ENCODE measurements around the gene HHATL.

The HHATL gene

DNA sequence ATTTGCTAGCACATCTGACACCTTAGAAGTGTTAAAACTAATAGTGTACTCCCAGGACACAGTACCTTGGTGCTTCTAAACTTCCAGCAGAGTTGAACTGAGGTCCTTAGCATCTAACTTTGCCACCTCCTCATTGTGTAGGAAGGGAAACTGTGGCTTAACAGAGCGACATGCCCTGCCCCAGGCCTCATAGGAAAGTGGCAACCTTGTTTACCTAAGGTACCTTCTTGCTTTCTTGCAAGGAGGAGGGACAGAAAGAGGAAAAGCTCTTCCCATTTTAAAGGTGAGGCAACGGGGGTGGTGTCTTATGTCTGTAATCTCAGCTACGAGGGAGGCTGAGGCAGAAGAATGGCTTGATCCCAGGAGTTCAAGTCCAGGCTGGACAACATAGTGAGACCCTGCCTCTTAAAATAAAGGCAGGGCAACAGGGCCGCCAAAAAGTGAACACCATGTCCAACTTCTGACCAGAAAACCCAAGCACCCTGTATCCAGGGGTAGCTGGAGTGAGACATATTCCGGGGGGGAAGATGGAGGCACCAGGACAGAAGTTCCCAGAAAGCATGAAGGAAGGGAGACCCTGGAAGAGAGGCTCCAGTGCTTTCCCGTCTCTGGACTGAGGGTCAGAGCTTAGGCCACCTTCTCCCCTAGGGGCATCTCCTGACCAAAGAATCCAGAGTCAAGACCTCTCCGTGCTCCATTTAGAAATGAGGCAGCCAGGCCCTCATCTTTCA lies 17.8 kb downstream of the HHATL start:
- no peak for DNase-seq (ENCODE audit: low spot score)

DNA sequence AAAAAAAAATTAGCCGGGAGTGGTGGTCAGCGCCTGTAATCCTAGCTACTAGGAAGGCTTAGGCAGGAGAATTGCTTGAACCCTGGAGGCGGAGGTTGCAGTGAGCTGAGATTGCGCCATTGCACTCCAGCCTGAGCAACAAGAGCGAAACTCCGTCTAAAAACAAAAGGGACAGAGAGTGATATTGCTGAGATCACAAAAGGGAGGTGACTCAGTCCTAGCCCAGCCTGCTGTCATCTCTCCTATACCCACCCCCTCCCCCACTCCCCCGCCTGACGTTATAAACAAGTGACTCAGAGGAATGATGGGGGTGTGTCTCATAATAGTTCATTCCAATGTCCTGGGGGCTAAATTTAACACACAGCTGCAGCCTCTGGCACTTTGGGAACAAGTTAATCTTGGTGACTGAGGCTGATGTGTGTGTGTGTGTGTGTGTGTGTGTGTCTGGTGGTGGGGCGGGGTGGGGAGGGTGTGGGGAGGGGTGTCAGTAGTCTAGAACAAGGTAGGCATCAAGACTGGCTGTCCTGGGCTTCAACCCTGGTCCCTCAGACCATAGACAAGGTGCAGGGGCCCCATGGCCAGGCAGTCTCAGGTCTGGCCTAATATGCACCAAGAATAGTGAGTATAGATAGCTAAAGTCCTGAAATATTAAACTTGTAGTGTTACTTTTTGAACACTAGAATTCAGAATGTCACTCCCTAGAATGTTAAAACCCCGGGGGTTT lies 18.6 kb downstream of the HHATL start:
- DNase-seq (ENCODE audit: low spot score) = peak; percentile 87

DNA sequence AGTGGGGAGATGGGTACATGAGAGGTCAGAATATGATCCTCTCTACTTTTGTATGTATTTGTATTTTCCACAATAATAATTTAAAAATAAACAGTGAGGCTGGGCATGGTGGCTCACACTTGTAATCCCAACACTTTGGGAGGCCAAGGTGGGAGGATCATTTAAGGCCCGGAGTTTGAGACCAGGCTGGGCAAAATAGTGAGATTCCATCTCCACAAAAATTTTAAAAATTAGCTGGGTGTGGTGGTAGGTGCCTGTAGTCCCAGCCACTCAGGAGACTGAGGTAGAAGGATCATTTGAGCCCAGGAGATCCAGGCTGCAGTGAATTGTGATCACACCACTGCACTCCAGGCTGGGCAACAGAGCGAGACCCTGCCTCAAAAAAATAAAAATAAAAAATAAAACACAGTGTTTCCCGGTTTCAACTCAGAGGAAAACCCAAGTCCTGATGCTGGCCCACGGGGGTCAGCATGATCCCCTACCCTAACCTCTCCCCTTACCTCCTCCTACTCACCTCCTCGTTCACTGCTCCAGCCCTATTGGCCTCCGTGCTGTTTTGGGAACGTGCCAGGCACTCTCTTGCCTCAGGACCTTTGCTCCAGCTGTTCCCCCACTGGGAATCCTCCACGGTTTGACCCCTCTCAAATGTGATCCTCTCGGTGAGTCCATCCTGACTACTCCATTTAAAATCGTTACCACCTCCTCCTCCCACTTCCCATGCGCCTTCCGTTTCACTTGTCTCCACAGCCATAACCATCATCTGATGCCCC lies 20.1 kb downstream of the HHATL start:
- DNase-seq (ENCODE audit: low spot score) = no peak

DNA sequence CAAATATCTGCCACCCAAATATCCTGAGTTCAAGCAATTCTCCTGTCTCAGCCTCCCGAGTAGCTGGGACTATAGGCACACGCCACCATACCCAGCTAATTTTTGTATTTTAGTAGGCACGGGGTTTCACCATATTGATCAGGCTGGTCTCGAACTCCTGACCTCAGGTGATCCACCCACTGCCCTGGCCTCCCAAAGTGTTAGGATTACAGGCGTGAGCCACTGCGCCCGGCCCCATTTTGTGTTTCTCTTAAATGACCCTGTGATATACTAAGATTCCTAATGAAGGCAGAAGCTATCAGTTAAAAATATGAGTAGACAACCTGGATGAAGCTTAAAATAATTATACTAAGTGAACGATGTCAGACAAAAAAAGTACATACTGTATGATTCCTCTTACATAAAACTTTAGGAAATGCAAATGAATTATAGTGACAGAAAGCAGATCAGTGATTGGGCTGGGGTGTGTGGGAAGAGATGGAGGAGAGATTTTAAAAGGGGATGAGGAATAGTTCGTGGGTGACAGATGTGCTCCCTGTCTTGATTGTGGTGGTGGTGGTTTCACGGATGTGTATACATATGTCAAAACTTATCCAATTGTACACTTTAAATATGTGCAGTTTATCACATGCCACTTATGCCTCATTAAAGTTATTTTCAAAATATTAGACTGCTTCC lies 21.1 kb downstream of the HHATL start:
- DNase-seq (ENCODE audit: low spot score) = peak; percentile 75

DNA sequence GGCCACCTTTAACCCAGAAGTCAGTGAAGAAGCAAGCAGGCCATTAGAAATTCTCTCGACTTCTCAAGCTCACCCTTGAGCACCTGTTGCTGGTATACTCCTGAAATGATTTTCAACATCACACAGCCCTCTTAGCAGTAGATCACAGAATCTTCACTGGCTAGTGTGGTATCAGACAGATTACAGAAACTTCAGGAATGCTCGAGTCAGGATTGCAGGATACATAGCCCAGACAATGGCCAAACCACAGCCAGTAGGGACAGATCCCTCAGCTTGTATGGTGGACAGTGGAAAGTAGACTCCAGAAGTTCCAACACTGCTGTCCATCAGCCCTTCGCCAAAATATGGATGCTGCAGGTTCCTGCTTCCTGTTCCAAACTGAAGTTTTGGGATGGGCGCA lies 21.8 kb downstream of the HHATL start:
- no peak for DNase-seq (ENCODE audit: low spot score)

DNA sequence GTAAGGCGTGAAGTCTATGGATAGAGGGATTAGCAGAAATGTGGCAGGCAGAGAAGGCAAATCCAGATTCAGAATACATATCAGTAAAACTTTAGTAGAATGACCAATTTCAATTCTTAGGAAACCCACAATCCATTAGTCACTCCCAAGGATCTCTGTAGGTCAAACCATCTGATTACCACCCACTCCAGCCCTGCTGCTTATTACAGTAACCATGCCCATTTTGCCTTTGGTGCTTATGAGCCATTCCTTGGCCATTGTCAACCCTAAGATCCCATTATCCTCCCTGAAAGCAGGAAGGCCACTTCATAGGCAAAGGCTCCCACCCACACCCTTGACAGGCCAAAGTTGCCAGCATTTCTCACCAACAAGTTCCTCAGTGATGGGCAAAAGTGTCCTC lies 22.3 kb downstream of the HHATL start:
- DNase-seq (ENCODE audit: low spot score) = no peak

DNA sequence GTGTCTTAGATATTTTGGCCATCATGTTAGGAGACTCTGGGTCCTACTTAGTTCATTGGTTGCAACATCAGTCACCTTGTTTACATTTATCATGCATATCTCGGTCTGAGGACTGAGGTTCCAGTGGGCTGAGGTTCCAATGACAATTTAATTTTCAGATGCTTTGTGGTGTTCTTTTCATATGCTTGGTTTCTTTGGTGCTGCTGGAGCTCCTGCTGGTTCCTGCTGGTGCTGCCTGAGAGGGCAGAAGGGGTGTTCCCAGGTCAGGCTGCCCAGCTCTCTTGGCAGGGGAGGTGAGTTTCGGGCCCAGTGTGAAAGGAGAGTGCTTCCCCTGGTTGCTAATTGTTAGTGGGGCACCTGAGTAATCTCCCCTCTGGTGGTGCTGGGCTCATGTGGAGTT lies 24.2 kb downstream of the HHATL start:
- no peak for DNase-seq (ENCODE audit: low spot score)

DNA sequence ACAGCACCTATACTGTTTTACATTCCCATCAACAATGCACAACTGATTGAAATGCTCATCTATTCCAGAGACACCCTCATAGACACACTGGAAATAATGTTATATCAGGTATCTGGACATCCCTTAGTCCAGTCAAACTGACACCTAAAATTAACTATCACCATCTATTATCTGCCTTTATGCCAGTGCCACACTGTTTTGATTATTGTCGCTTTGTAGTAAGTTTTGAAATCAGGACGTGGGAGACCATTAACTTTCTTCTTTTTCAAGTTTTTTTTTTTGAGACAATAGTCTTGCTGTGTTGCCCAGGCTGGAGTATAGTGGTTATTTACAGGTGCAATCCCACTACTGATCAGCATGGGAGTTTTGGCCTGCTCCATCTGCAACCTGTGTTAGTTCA lies 26.7 kb downstream of the HHATL start:
- no peak for DNase-seq (ENCODE audit: low spot score)

DNA sequence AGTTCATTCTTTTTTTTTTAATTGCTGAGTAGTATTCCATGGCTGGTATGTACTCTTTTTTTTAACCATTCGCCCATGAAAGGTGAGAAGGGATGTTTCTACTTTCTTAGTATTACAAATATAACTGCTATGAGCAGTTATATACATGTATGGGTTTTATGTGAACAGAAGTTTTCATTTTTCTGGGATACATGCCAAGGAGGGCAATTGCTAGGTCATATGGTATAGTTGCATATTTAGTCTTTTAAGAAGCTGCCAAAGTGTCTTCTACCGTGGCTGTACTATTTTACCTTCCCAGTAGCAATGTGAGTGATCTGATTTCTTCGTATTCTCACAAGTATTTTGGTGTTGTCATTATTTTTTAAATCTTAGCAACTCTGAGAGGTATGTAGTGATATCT lies 28.5 kb downstream of the HHATL start:
- DNase-seq (ENCODE audit: low spot score) = no peak

DNA sequence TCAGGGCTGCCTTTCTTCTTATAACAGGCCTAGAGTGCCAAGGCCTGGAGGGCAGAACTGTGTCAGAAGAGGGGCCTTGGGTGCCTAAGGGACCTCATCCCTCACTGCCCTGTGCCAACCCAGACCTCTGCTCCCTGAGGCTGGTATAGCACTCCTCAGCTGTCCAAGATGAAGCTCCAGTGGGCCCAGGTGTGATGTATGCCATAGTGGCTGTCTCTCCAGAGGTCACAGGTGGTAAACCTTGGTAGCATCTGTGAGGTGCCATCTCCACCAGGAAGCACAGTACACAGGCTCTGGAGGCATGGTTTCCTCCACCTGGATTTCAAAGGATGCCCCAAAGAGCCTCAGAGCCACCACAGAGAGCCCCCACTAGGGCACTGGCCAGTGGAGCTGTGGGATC lies 29.5 kb downstream of the HHATL start:
- no peak for DNase-seq (ENCODE audit: low spot score)

DNA sequence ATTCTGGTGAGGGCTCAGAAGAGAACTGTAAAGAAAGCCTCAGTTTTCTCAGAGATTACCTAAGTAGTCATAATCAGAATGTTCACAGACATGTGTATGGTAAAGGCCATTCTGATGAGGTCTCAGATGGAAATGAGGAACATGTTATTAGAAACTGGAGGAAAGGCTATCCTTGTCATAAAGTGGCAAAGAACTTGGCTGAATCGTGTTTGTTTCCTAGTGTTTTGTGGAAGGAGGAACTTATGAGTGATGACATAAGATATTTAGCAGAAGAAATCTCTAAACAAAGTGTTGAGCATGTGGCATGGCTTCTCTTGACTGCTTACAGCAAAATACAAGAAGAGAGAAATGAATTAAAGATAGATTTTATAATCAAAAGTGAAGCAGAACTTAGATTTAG lies 30.1 kb downstream of the HHATL start:
- no peak for DNase-seq (ENCODE audit: low spot score)

DNA sequence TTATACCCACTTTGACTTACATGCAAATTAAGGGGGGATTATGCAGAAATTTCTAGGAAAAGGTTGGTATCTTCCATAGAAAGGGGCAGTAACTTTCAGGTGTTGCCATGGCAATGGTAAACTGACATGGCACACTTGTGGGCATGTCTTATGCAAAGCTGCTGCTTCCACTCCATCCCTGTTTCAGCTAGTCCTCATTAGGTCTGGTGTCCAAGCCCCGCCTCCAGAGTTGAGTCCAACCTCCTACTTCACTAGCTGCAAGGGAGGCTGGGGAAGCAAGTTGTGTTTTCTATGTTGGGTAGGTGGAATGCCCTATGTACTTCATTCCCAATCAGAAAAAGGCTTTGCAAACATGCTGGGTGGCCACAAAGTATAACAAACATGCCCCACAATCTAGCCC lies 31.9 kb downstream of the HHATL start:
- DNase-seq (ENCODE audit: low spot score) = no peak

DNA sequence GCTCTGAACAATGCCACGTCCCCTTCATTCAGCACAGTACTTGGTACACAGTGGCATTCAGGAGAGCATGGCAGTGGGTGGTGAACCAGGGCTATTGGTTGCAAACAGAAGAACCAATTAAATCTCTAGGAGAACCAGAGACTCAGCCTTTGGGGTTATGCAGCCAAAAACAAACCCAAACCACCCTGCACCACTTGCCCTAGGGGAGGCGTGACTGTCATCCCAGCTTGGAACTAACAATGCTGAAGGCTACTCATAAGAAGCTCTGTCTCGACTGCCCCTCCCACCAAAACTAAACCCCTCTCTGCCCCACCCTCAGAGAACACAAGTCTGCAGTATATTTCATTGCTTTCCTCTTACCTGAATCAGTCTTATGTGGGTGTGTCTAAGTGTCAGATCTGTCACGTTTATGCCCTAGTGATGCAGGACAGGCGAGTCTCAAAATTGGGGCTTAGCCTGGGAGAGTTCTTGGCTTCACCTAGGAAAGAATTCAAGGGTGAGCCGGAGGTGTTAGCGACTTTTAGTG lies 32.5 kb downstream of the HHATL start:
- DNase-seq (ENCODE audit: low spot score) = no peak

DNA sequence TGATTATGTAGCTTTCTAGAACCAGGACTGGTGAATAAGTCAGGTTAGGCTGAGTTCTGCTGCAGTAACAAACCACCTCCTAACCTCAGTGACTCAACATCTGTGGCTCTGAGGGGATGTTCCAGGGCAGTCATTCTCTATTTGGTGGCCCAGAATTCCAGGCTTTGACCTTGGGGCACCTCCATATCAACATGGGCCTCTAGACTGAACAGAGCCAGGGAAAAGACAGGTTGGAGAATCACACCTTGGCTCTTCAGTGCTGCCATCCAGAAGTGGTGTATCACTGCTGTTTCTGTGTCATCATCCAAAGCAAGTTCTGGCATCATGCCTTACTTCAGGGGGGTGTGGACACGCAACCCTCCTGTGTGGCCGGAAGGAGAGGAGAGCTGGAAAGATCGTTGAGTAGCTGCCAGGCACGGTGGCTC lies 33.8 kb downstream of the HHATL start:
- no peak for DNase-seq (ENCODE audit: low spot score)

DNA sequence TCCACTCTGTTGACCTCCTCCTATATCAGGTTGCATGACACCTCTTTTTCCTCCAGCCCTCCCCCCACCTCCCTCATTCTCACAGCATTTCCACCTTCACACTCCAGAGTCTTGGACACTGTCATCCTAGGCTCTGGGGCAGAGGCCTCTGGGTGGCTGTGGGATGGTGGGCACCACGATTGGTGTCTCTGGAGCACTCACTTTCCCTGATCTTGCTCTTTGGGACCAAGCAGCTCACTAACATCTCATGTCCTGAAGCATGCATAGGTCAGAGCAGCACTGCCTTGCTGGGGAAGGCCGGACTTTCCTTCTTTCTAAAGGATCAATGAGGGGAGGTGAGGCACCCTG lies 34.2 kb downstream of the HHATL start:
- no peak for DNase-seq (ENCODE audit: low spot score)

DNA sequence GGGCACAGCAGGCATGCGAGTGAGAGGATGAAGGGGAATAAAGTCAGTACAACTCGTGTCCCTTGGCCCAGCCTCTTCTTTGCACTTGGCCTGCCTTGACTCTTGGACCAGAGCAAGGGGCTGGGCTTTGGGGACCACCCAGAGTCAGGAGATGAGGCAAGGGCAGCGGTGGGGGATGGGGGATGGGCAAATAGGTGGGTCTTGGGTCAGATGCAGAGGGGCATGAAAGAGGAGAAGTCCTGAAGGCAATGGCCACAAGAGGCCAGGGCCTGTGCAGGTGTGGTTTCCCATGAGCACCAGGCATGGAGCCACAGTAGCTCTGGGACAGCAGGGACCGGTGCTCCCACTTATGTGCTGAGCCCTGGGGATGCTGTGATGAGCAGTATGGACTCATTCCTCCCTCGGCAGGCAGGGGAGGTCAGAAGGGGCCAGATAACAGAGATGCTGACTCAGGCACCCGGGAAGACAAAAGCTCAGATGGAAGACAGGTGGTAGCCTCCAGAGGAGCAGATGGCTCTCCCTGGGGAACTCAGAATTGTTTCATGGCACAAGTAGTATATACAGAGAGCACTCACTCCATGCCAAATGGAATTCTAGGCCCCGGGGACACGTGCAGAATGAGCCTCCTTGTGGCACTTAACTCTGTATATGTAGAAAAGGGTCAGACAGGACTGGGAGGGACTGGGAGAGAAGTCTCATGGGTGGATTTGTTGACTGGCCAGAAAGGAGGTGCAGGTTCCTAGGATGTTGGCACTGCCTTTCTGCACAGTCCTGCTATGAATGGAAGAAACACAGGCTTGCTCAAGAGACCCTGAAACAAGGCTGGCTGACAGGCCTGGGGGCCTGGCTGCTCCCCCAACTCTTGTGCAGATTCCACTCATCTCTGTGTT lies 34.8 kb downstream of the HHATL start:
- no peak for DNase-seq (ENCODE audit: low spot score)

DNA sequence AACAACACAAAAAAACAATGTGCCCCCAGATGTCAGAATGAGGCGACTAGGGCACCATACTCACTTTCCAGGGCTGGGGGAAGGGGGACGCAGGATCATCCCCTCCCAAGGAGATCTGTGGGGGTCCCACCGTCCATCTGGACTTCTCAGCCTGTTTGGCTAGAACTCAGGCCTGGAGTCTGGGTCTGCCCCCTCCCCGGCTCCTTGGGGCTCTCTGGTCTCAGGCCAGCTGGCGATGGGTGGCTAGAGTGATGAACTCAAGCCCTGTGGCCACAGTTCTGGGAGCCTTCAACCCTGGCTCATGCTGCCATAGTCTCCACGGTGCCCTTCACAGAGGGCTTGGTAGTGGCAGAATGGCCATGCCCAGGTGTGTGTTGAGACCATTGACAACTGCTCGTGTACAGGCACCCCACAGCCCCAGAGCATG lies 35.5 kb downstream of the HHATL start:
- DNase-seq (ENCODE audit: low spot score) = no peak

DNA sequence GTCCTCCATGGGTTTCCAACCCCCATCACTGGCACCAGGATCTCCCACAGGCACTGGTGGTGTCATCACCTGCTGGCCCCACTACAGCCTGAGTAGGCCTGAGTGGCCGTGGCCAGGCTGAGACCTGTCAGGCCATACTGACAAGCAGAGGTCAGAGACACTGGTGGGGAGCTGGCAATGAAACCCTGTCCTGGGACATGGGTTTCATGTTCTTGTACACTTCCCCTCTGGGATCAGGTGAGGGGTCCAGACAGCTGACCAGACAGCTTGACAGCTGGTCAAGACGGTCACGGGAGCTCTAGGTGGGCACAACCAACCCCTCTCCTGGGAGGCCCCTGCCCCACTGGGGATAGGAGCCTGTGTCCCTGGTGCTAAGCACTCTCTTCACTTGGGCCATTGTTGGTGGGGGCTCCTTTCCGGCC lies 36.0 kb downstream of the HHATL start:
- no peak for DNase-seq (ENCODE audit: low spot score)

DNA sequence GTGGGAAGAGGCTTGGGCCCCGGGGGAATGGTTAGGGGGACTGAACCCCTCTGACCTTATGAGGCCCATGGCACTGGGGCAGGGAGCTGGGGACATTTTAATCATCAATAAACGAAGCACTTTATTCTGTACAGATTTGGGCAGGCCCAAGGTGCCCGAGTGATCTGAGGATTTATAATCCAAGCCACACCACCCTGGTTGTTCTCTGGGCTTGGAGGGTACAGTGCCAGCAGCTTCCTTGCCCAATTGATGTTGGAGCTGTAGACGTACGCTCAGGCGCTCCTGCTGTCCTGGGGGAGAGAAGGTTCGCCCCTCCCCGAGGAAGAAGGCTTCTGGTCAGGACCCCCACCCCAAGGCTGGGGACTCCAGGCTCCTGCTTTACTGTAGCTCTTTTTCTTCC lies 36.6 kb downstream of the HHATL start:
- DNase-seq (ENCODE audit: low spot score) = no peak

DNA sequence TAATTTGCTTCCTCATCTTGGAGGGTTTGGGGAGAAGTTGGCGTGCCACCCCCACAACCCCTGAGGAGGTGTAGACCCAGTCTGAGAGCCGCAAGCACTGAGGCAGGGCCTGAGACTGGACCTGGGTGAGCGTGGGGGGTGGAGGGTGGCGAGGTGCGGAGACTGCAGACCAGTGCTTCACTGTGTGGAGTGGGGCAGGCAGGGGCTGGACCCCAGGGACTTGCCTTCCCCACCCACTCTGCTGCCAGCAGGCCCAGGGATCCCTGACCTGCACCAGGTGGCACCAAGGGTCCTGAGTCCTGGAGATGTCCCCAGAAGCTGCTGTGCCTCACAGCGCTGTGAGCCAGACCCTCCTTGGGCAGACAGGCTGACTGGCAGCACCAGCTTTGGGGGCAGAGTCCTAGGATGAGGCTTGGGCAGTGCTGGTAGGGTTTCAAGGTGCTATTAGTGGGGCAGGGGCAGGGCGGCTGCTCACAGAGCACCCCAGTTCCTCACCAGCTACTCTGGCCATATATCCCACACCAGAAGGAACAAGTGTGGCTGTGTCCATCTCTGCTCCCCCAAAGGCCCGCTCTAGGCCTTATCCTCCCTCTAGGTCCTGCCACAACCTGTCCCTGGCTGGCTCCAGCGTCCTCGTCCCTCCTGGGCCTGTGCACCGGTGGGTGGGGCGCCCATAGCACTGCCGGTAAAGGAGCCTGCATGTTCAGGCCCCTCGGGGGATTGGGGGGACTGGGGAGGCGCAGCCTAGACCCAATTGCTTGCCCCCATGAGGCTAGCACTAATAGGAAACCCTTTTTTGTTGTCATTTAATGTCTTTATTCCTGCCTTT lies 37.3 kb downstream of the HHATL start:
- DNase-seq (ENCODE audit: low spot score) = no peak
